ENCODE measurements around the gene SNX32.
"Not testable (repeated sequence)": the region's sequence is repeated elsewhere in the genome, so short reads cannot be mapped to it uniquely, and the experiment has no call there.

The SNX32 gene

GRCh38 chr11:65817312-65817834 is 16.4 kb upstream of the SNX32 start:
- Histone ChIP-seq H3K27ac (ENCODE audit: low read length) (peak overlapping the region; percentile 72), H3K27me3 (ENCODE audit: low read depth, low read length) (no peaks in the 10 kb centered on the region), H3K9me3 (ENCODE audit: control insufficient read depth in 1 of 2, low read length in 2 of 2) (no peaks in the 10 kb centered on the region), H3K36me3 (ENCODE audit: control insufficient read depth in 1 of 2, insufficient read depth in 2 of 2, low read length in 2 of 2) (no peaks in the 10 kb centered on the region), H3K4me3 (ENCODE audit: low read depth in 1 of 2, low read length in 2 of 2) (peak overlapping the region; percentile 63 to 67), H3K4me1 (ENCODE audit: control insufficient read depth in 1 of 2, insufficient read depth in 2 of 2, low read length in 2 of 2) (peaks cover 0 to 10% of the 10 kb centered on the region in 2 donors)

GRCh38 chr11:65817835-65818680 is 15.7 kb upstream of the SNX32 start:
- peak overlapping the region; percentile 72 for H3K27ac ChIP-seq (ENCODE audit: low read length)
- H3K4me3 ChIP-seq (ENCODE audit: low read depth in 1 of 2, low read length in 2 of 2): peak overlapping the region; percentile 63 to 67
- no peaks in the 10 kb centered on the region for H3K36me3 ChIP-seq (ENCODE audit: control insufficient read depth in 1 of 2, insufficient read depth in 2 of 2, low read length in 2 of 2)
- no peaks in the 10 kb centered on the region for H3K27me3 ChIP-seq (ENCODE audit: low read depth, low read length)
- H3K9me3 ChIP-seq (ENCODE audit: control insufficient read depth in 1 of 2, low read length in 2 of 2): no peaks in the 10 kb centered on the region
- H3K4me1 ChIP-seq (ENCODE audit: control insufficient read depth in 1 of 2, insufficient read depth in 2 of 2, low read length in 2 of 2): peaks cover 0 to 10% of the 10 kb centered on the region in 2 donors

- Histone ChIP-seq H3K4me1 (ENCODE audit: control insufficient read depth in 1 of 2, insufficient read depth in 2 of 2, low read length in 2 of 2) (peaks cover 0 to 10% of the 10 kb centered on the region in 2 donors), H3K27me3 (ENCODE audit: low read depth, low read length) (no peaks in the 10 kb centered on the region), H3K36me3 (ENCODE audit: control insufficient read depth in 1 of 2, insufficient read depth in 2 of 2, low read length in 2 of 2) (no peaks in the 10 kb centered on the region), H3K9me3 (ENCODE audit: control insufficient read depth in 1 of 2, low read length in 2 of 2) (no peaks in the 10 kb centered on the region), H3K4me3 (ENCODE audit: low read depth in 1 of 2, low read length in 2 of 2) (no peak overlapping the region), H3K27ac (ENCODE audit: low read length) (peak overlapping the region; percentile 56)
Measured at GRCh38 chr11:65821107-65821506, 12.7 kb upstream of the SNX32 start.

GRCh38 chr11:65822776-65823528 is 10.8 kb upstream of the SNX32 start:
- H3K36me3 ChIP-seq (ENCODE audit: control insufficient read depth in 1 of 2, insufficient read depth in 2 of 2, low read length in 2 of 2): no peaks in the 10 kb centered on the region
- H3K9me3 ChIP-seq (ENCODE audit: control insufficient read depth in 1 of 2, low read length in 2 of 2): no peaks in the 10 kb centered on the region
- no peak overlapping the region for H3K4me3 ChIP-seq (ENCODE audit: low read depth in 1 of 2, low read length in 2 of 2)
- no peaks in the 10 kb centered on the region for H3K27me3 ChIP-seq (ENCODE audit: low read depth, low read length)
- peak overlapping the region; percentile 23 for H3K27ac ChIP-seq (ENCODE audit: low read length)
- H3K4me1 ChIP-seq (ENCODE audit: control insufficient read depth in 1 of 2, insufficient read depth in 2 of 2, low read length in 2 of 2): no peaks in the 10 kb centered on the region

- no peaks in the 10 kb centered on the region for H3K27me3 ChIP-seq (ENCODE audit: low read depth, low read length)
- H3K27ac ChIP-seq (ENCODE audit: low read length): no peak overlapping the region
- no peaks in the 10 kb centered on the region for H3K4me1 ChIP-seq (ENCODE audit: control insufficient read depth in 1 of 2, insufficient read depth in 2 of 2, low read length in 2 of 2)
- H3K36me3 ChIP-seq (ENCODE audit: control insufficient read depth in 1 of 2, insufficient read depth in 2 of 2, low read length in 2 of 2): no peaks in the 10 kb centered on the region
- no peaks in the 10 kb centered on the region for H3K9me3 ChIP-seq (ENCODE audit: control insufficient read depth in 1 of 2, low read length in 2 of 2)
- no peak overlapping the region for H3K4me3 ChIP-seq (ENCODE audit: low read depth in 1 of 2, low read length in 2 of 2)
Measured at GRCh38 chr11:65826984-65827735, 6.6 kb upstream of the SNX32 start.

- Histone ChIP-seq H3K27me3 (ENCODE audit: low read depth, low read length) (no peaks in the 10 kb centered on the region), H3K4me3 (ENCODE audit: low read depth in 1 of 2, low read length in 2 of 2) (no peak overlapping the region), H3K4me1 (ENCODE audit: control insufficient read depth in 1 of 2, insufficient read depth in 2 of 2, low read length in 2 of 2) (peaks cover 5 to 7% of the 10 kb centered on the region in 2 donors), H3K27ac (ENCODE audit: low read length) (no peak overlapping the region), H3K36me3 (ENCODE audit: control insufficient read depth in 1 of 2, insufficient read depth in 2 of 2, low read length in 2 of 2) (no peaks in the 10 kb centered on the region), H3K9me3 (ENCODE audit: control insufficient read depth in 1 of 2, low read length in 2 of 2) (no peaks in the 10 kb centered on the region)
Measured at GRCh38 chr11:65829459-65829858, 4.3 kb upstream of the SNX32 start.

- H3K4me3 ChIP-seq (ENCODE audit: low read depth in 1 of 2, low read length in 2 of 2); H3K9me3 ChIP-seq (ENCODE audit: control insufficient read depth in 1 of 2, low read length in 2 of 2); H3K27ac ChIP-seq (ENCODE audit: low read length); H3K36me3 ChIP-seq (ENCODE audit: control insufficient read depth in 1 of 2, insufficient read depth in 2 of 2, low read length in 2 of 2); H3K27me3 ChIP-seq (ENCODE audit: low read depth, low read length): not testable (repeated sequence)
- peaks cover 9 to 10% of the 10 kb centered on the region in 2 donors for H3K4me1 ChIP-seq (ENCODE audit: control insufficient read depth in 1 of 2, insufficient read depth in 2 of 2, low read length in 2 of 2)
Measured at GRCh38 chr11:65832231-65832630, 1.5 kb upstream of the SNX32 start.

GRCh38 chr11:65834202-65834601 is 439 bp downstream of the SNX32 start:
- Histone ChIP-seq H3K27me3 (ENCODE audit: low read depth, low read length) (no peaks in the 10 kb centered on the region), H3K36me3 (ENCODE audit: control insufficient read depth in 1 of 2, insufficient read depth in 2 of 2, low read length in 2 of 2) (no peaks in the 10 kb centered on the region), H3K27ac (ENCODE audit: low read length) (no peak overlapping the region), H3K4me1 (ENCODE audit: control insufficient read depth in 1 of 2, insufficient read depth in 2 of 2, low read length in 2 of 2) (peaks cover 9 to 10% of the 10 kb centered on the region in 2 donors), H3K4me3 (ENCODE audit: low read depth in 1 of 2, low read length in 2 of 2) (peak overlapping the region; percentile 76 to 77), H3K9me3 (ENCODE audit: control insufficient read depth in 1 of 2, low read length in 2 of 2) (no peaks in the 10 kb centered on the region)

GRCh38 chr11:65842144-65842543 is 8.4 kb downstream of the SNX32 start:
- Histone ChIP-seq H3K4me1 (ENCODE audit: control insufficient read depth in 1 of 2, insufficient read depth in 2 of 2, low read length in 2 of 2) (no peaks in the 10 kb centered on the region), H3K4me3 (ENCODE audit: low read depth in 1 of 2, low read length in 2 of 2) (no peak overlapping the region), H3K27me3 (ENCODE audit: low read depth, low read length) (no peaks in the 10 kb centered on the region), H3K9me3 (ENCODE audit: control insufficient read depth in 1 of 2, low read length in 2 of 2) (no peaks in the 10 kb centered on the region), H3K27ac (ENCODE audit: low read length) (no peak overlapping the region), H3K36me3 (ENCODE audit: control insufficient read depth in 1 of 2, insufficient read depth in 2 of 2, low read length in 2 of 2) (no peaks in the 10 kb centered on the region)

GRCh38 chr11:65843811-65844210 is 10.0 kb downstream of the SNX32 start:
- Histone ChIP-seq H3K9me3 (ENCODE audit: control insufficient read depth in 1 of 2, low read length in 2 of 2) (no peaks in the 10 kb centered on the region), H3K4me1 (ENCODE audit: control insufficient read depth in 1 of 2, insufficient read depth in 2 of 2, low read length in 2 of 2) (no peaks in the 10 kb centered on the region), H3K4me3 (ENCODE audit: low read depth in 1 of 2, low read length in 2 of 2) (no peak overlapping the region), H3K27me3 (ENCODE audit: low read depth, low read length) (no peaks in the 10 kb centered on the region), H3K36me3 (ENCODE audit: control insufficient read depth in 1 of 2, insufficient read depth in 2 of 2, low read length in 2 of 2) (no peaks in the 10 kb centered on the region), H3K27ac (ENCODE audit: low read length) (no peak overlapping the region)
